HG03575 (cell line): ENCODE measurements around the gene ZMYND11.
"Not testable (repeated sequence)": the region's sequence is repeated elsewhere in the genome, so short reads cannot be mapped to it uniquely, and the experiment has no call there.

Experiments used
- ATAC-seq: cut with Tn5 transposase; IDR thresholded peaks from one replicate; pipeline ENCODE4 v1.9.1; 2021; ENCODE audit not compliant: unreplicated experiment, insufficient number of reproducible peaks, low FRiP score; ENCODE audit errors: extremely low read depth

The ZMYND11 gene

GRCh38 chr10:234708-235406 is 99.6 kb downstream of the ZMYND11 start:
- ATAC-seq, result no peak

GRCh38 chr10:235915-236314 is 100.7 kb downstream of the ZMYND11 start:
- ATAC-seq, result no peak

- ATAC-seq, result no peak
Observed at GRCh38 chr10:239109-239508, 103.9 kb downstream of the ZMYND11 start.

GRCh38 chr10:241451-241850 is 106.2 kb downstream of the ZMYND11 start:
- no peak for ATAC-seq

- ATAC-seq, result no peak
Observed at GRCh38 chr10:241966-242643, 106.8 kb downstream of the ZMYND11 start.

GRCh38 chr10:244227-244626 is 109.0 kb downstream of the ZMYND11 start:
- no peak for ATAC-seq

GRCh38 chr10:246431-246830 is 111.2 kb downstream of the ZMYND11 start:
- ATAC-seq, result no peak

- ATAC-seq, result no peak
Observed at GRCh38 chr10:247480-247879, 112.2 kb downstream of the ZMYND11 start.

GRCh38 chr10:248307-248706 is 113.1 kb downstream of the ZMYND11 start:
- no peak for ATAC-seq

- ATAC-seq, result no peak
Observed at GRCh38 chr10:251982-252582, 116.8 kb downstream of the ZMYND11 start.

GRCh38 chr10:260819-261429 is 125.7 kb downstream of the ZMYND11 start:
- no peak for ATAC-seq

- not testable (repeated sequence) for ATAC-seq
Observed at GRCh38 chr10:264160-265073, 129.2 kb downstream of the ZMYND11 start.

- ATAC-seq, result not testable (repeated sequence)
Observed at GRCh38 chr10:265074-265440, 129.8 kb downstream of the ZMYND11 start.

GRCh38 chr10:265816-266588 is 130.7 kb downstream of the ZMYND11 start:
- ATAC-seq, result not testable (repeated sequence)

GRCh38 chr10:266974-267425 is 131.7 kb downstream of the ZMYND11 start:
- no peak for ATAC-seq

GRCh38 chr10:267705-268104 is 132.4 kb downstream of the ZMYND11 start:
- no peak for ATAC-seq

- ATAC-seq, result no peak
Observed at GRCh38 chr10:269440-270074, 134.3 kb downstream of the ZMYND11 start.

- ATAC-seq, result no peak
Observed at GRCh38 chr10:271201-271600, 135.9 kb downstream of the ZMYND11 start.
